Activated CD8-positive, alpha-beta T cell treated with anti-CD3 and anti-CD28 coated beads for 36 hours (primary cell): ENCODE data around the gene DCST2. TPM values are rescaled to one million over a fixed set of nuclear protein-coding genes. Genes with fewer than 3 reads are reported as not detected.
A peak's percentile ranks its signal among the peaks of the same experiment; 100 is the strongest.

Experiments used
- ATAC-seq: fragments of 200-7000 bp; cut with Tn5 transposase; one replicate; pipeline ENCODE4 v1.10.0; 2021; ENCODE audit warnings: mild to moderate bottlenecking, moderate library complexity
- CTCF ChIA-PET: fragments of 350-600 bp; sonication (Branson Sonifier 250); formaldehyde crosslinking; loops from one replicate; lab custom pipeline; 2021; ENCODE audit warnings: antibody characterized with exemption; lab: Charles Lee
- POLR2A ChIA-PET: fragments of 350-600 bp; sonication (Branson Sonifier 250); formaldehyde crosslinking; loops from one replicate; lab custom pipeline; 2021; ENCODE audit warnings: antibody characterized with exemption; lab: Charles Lee
- DNase-seq: peaks from one replicate; pipeline ENCODE4 v3.0.0-alpha.2; 2020
- H3K27ac Mint-ChIP-seq: one replicate; pipeline ENCODE4 v1.8.0; 2021; ENCODE audit warnings: mild to moderate bottlenecking, mixed read lengths
- H3K27me3 Mint-ChIP-seq: one replicate; pipeline ENCODE4 v1.8.0; 2021; ENCODE audit warnings: mixed read lengths
- H3K36me3 Mint-ChIP-seq: one replicate; pipeline ENCODE4 v1.8.0; 2021; ENCODE audit warnings: low read depth, mixed read lengths
- H3K4me1 Mint-ChIP-seq: one replicate; pipeline ENCODE4 v1.8.0; 2021; ENCODE audit warnings: low read depth, mixed read lengths
- H3K4me3 Mint-ChIP-seq: one replicate; pipeline ENCODE4 v1.8.0; 2021; ENCODE audit warnings: mild to moderate bottlenecking, moderate library complexity, mixed read lengths
- H3K9me3 Mint-ChIP-seq: one replicate; pipeline ENCODE4 v1.8.0; 2021; ENCODE audit warnings: mixed read lengths
- CTCF ChIP-seq: fragments of 200-600 bp; IDR thresholded peaks from one replicate; pipeline ENCODE4 v1.8.0; 2022; ENCODE audit warnings: antibody characterized with exemption, mild to moderate bottlenecking
- intact Hi-C: fragments of 100-400 bp; cut with micrococcal nuclease; formaldehyde crosslinking; loops from one replicate; pipeline ENCODE4 v1.10.0; 2022
- total RNA-seq, 2 experiments: library from RNA; stranded (reverse); gene quantifications; one replicate each; pipeline ENCODE4 v1.2.3, GENCODE V29; 2021

Gene DCST2
- total RNA-seq, 2 experiments from 2014 or later = 0.20 to 0.36 TPM

GRCh38 chr1:155002464-155003226, 30.9 kb downstream of the DCST2 start, which contains the start of gene ZBTB7B:
Gene ZBTB7B (plus strand): TSS chr1:155002802. CDS start chr1:155014661, 11,859 bp downstream.
- ChIA-PET POLR2A (interaction anchor here (0.8 to 1.7 kb wide), 5 partner anchors 15 to 134 kb away, joined by 3 to 7 read pairs (median 4); partner anchors contain the start of genes FLAD1 and PBXIP1), CTCF (interaction anchor here (1.0 to 1.6 kb wide), 2 partner anchors 15 to 58 kb away, joined by 3 to 4 read pairs; no protein-coding TSS in a partner anchor)
- peak within 1 kb of the TSS; percentile 85 for H3K4me3 Mint-ChIP-seq
- no peak for TF ChIP-seq CTCF
- DNase-seq (no peak), ATAC-seq (no peak)
- no peaks in the 10 kb centered on the region for H3K9me3 Mint-ChIP-seq
- H3K36me3 Mint-ChIP-seq = peaks cover 5% of the 10 kb centered on the region
- intact Hi-C loops = no loop called here
- H3K27me3 Mint-ChIP-seq = no peaks in the 10 kb centered on the region
- H3K27ac Mint-ChIP-seq = peak within 1 kb of the TSS; percentile 92
- peaks cover 53% of the 10 kb centered on the region for H3K4me1 Mint-ChIP-seq

GRCh38 chr1:155001675-155002463, 31.7 kb downstream of the DCST2 start:
- H3K9me3 Mint-ChIP-seq = no peaks in the 10 kb centered on the region
- intact Hi-C loops = no loop called here
- DNase-seq = peak; percentile 100
- no peak for TF ChIP-seq CTCF
- POLR2A ChIA-PET = interaction anchor here (0.6 to 5.0 kb wide), 8 partner anchors 9 to 1078 kb away, joined by 3 to 33 read pairs (median 4); partner anchors contain the start of genes CKS1B, FLAD1, PBXIP1 and PMVK
- H3K36me3 Mint-ChIP-seq = peaks cover 5% of the 10 kb centered on the region
- CTCF ChIA-PET = interaction anchor here (0.6 to 4.4 kb wide), 5 partner anchors 15 to 58 kb away, joined by 3 to 77 read pairs (median 3); partner anchors contain the start of gene PBXIP1
- ATAC-seq = peak; percentile 71
- H3K4me3 Mint-ChIP-seq = peak overlapping the region; percentile 70
- peak overlapping the region; percentile 92 for H3K27ac Mint-ChIP-seq
- peaks cover 56% of the 10 kb centered on the region for H3K4me1 Mint-ChIP-seq
- no peaks in the 10 kb centered on the region for H3K27me3 Mint-ChIP-seq

- no peak for ATAC-seq
- DNase-seq = no peak
- no peak for TF ChIP-seq CTCF
- Mint-ChIP-seq H3K4me3 (peak overlapping the region; percentile 70), H3K36me3 (peaks cover 5% of the 10 kb centered on the region), H3K27ac (peak overlapping the region; percentile 88), H3K27me3 (no peaks in the 10 kb centered on the region), H3K4me1 (peaks cover 51% of the 10 kb centered on the region), H3K9me3 (no peaks in the 10 kb centered on the region)
- ChIA-PET CTCF (interaction anchor here (0.6 to 4.4 kb wide), 5 partner anchors 16 to 60 kb away, joined by 3 to 77 read pairs (median 4); partner anchors contain the start of gene PBXIP1), POLR2A (interaction anchor here (0.6 to 5.0 kb wide), 6 partner anchors 9 to 1078 kb away, joined by 3 to 33 read pairs (median 5); partner anchors contain the start of genes CKS1B, FLAD1 and PMVK)
- intact Hi-C loops = no loop called here
These were observed 32.2 kb downstream of the DCST2 start for GRCh38 chr1:155001425-155001674.

- ChIA-PET CTCF (interaction anchor here (0.6 to 5.3 kb wide), 9 partner anchors 16 to 84 kb away, joined by 3 to 108 read pairs (median 9); partner anchors contain the start of genes ADAM15, CKS1B, FLAD1 and PBXIP1), POLR2A (interaction anchor here (0.6 to 5.0 kb wide), 11 partner anchors 7 to 1077 kb away, joined by 3 to 33 read pairs (median 7); partner anchors contain the start of genes ADAM15, CKS1B, FLAD1 and PMVK)
- TF ChIP-seq CTCF = no peak
- peak overlapping the region; percentile 70 for H3K4me3 Mint-ChIP-seq
- H3K27ac Mint-ChIP-seq = peak overlapping the region; percentile 88
- DNase-seq (peak; percentile 92), ATAC-seq (peak; percentile 46)
- peaks cover 5% of the 10 kb centered on the region for H3K36me3 Mint-ChIP-seq
- H3K4me1 Mint-ChIP-seq = peaks cover 46% of the 10 kb centered on the region
- H3K27me3 Mint-ChIP-seq = no peaks in the 10 kb centered on the region
- H3K9me3 Mint-ChIP-seq = no peaks in the 10 kb centered on the region
- intact Hi-C loops = no loop called here
These were observed 32.7 kb downstream of the DCST2 start for GRCh38 chr1:155000726-155001424.
